Epithelial cell of proximal tubule (primary cell): Measurements from ENCODE around the gene FHOD3. TPM values are rescaled to one million over a fixed set of nuclear protein-coding genes. Genes with fewer than 3 reads are reported as not detected.

Experiments used
- DNase-seq: peaks from one replicate; pipeline ENCODE4 v3.0.0-alpha.2; 2011; ENCODE audit warnings: low read depth
- H3K4me3 ChIP-seq: 2 replicates; pipeline ENCODE4 v1.5.1; 2011; ENCODE audit warnings: low read depth, mild to moderate bottlenecking, low read length
- total RNA-seq: library from RNA; depleted of rRNA; stranded (reverse); fragments of >200 nt; gene quantifications from 2 replicates; pipeline ENCODE4 v1.2.3, GENCODE V29; 2015
- TF ChIP-seq, protein P1 (sequence below): conservative IDR thresholded peaks from 2 replicates; pipeline ENCODE4 v1.5.1; 2012; ENCODE audit warnings: low read depth, mild to moderate bottlenecking, low read length

The FHOD3 gene
- total RNA-seq, 1 donor from 2014 or later: 27.3 TPM

DNA sequence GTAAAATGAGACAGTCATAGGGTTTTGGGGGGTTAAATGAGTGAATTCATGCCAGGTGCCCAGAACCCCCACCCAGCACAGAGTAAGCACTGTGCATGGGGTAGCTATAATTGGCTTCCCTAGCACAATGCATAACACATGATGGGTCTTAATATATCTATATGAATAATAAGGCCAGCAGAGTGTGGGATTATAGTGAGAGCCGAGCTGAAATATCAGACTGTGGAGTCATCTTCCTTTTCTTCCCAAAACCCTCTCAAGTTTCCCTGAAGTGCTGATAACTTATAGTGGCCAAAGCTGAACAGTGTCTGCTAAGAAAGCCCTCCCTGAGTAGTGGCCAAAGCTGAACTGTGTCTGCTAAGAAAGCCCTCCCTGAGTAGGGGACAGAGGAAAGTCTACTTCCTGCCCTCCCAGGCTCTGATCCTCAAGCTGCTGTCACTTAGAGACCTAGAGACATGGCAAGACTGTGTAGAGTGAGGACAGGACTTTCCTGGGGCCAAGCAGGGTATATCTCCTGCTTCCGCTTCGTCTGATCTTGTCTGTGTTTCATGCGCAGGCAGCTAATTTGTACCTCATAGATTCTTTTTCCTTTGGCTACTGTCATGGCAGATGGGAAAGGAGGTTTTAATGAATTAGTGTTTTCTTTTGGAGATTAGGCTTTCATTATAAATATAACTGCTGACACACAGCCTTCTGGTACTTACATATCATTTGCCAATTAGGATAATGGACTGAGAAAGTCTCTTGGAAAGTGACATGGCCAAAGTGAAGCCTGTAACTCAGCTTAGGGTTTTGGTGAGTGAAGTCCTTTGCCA is 94.9 kb downstream of the FHOD3 start:
- no peak overlapping the region for H3K4me3 ChIP-seq
- no peak for DNase-seq

GRCh38 chr18:36392979-36393287 is 95.4 kb downstream of the FHOD3 start:
- no peak for DNase-seq
- TF ChIP-seq, protein P1, sequence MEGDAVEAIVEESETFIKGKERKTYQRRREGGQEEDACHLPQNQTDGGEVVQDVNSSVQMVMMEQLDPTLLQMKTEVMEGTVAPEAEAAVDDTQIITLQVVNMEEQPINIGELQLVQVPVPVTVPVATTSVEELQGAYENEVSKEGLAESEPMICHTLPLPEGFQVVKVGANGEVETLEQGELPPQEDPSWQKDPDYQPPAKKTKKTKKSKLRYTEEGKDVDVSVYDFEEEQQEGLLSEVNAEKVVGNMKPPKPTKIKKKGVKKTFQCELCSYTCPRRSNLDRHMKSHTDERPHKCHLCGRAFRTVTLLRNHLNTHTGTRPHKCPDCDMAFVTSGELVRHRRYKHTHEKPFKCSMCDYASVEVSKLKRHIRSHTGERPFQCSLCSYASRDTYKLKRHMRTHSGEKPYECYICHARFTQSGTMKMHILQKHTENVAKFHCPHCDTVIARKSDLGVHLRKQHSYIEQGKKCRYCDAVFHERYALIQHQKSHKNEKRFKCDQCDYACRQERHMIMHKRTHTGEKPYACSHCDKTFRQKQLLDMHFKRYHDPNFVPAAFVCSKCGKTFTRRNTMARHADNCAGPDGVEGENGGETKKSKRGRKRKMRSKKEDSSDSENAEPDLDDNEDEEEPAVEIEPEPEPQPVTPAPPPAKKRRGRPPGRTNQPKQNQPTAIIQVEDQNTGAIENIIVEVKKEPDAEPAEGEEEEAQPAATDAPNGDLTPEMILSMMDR: no peak
- no peak overlapping the region for H3K4me3 ChIP-seq

More for the DNA sequence above, 94.9 kb downstream of the FHOD3 start:
- TF ChIP-seq, protein P1: no peak

GRCh38 chr18:36394486-36394885 is 97.0 kb downstream of the FHOD3 start:
- TF ChIP-seq, protein P1: no peak
- H3K4me3 ChIP-seq: no peak overlapping the region
- no peak for DNase-seq

GRCh38 chr18:36396190-36396589 is 98.7 kb downstream of the FHOD3 start:
- H3K4me3 ChIP-seq: no peak overlapping the region
- DNase-seq: no peak
- TF ChIP-seq, protein P1: no peak

DNA sequence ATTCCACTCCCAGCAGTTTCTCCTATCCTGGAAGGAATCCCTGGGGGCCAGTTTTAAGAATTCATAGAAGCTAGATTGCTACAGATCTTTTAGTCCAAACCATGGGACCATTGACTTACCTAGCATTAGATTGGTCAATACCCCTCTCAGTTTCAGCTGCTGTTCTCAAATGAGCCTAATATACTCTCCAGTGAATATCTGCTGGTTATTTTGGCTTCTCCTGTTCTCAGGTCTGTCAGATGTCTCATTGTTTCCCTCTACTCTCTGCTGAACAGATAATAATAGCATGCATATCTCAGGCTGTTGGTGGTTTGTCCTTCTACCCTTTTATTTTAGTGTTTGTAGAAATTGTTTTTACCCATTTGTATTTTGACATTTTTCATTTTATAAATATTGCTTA is 99.5 kb downstream of the FHOD3 start:
- TF ChIP-seq, protein P1: no peak
- no peak overlapping the region for H3K4me3 ChIP-seq
- DNase-seq: no peak

DNA sequence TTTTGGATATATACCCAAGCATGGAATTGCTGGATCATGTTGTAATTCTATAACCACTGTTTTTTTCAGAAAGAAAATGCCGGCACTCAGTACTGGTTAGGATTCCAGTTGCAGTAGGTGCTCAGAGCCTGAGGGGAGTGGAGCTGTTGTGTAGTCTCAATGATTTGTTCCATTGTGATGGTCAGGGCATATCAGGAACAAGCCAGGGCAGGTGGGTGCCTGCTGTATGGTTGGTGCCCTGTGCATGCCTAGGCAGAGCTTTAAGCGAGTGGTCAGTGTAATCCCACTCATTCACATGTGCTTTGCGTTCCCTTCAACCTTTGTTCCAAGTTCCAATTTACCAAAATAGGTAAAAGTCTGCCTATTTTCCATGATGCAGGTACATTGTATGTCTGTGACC is 100.9 kb downstream of the FHOD3 start:
- TF ChIP-seq, protein P1: no peak
- H3K4me3 ChIP-seq: no peak overlapping the region
- DNase-seq: no peak

DNA sequence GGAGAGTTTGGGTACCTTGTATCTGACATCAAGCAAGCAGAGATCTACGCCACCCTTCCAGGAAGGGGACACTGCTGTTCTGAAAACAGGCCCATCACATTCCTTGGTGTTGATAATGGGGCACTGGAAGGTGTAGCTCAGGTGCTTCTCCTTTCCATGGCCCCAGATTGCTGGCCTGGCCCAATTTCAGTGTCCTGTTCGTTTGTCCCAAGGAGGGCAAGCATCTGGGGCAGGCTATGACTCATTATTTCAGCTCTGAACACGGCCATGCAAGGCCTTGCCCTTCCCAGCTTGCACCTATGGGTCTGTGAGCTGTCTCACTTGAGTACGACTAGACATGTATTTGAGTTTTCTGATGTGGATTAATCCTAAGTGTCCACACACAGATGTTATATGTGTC is 101.5 kb downstream of the FHOD3 start:
- TF ChIP-seq, protein P1: no peak
- no peak overlapping the region for H3K4me3 ChIP-seq
- no peak for DNase-seq
